PC-9 (cell line): ENCODE results near the gene DNASE2. TPM values are rescaled to one million over a fixed set of nuclear protein-coding genes. Genes with fewer than 3 reads are reported as not detected.

Experiments
- BruUV-seq: library from RNA; stranded (reverse); fragments of 400-500 nt; replicated peaks from 2 replicates; lab custom pipeline; 2021; lab: Mats Ljungman, UMichigan
- CTCF ChIA-PET: fragments of 300-600 bp; sonication (Branson Sonifier 250); formaldehyde crosslinking; loops from one replicate; lab custom pipeline; 2022; ENCODE audit warnings: antibody characterized with exemption; lab: Charles Lee
- POLR2A ChIA-PET: fragments of 300-600 bp; sonication (Branson Sonifier 250); formaldehyde crosslinking; loops from one replicate; lab custom pipeline; 2022; ENCODE audit warnings: antibody characterized with exemption; ENCODE audit not compliant: unreplicated experiment; lab: Charles Lee
- DNase-seq, 2 experiments: peaks; one replicate each; pipeline versions ENCODE4 v3.0.0 to v3.0.0-alpha.2; 2015 to 2022; ENCODE audit warnings: mixed read lengths in 1 of 2
- H2AFZ ChIP-seq: fragments of 200-600 bp; sonication (generic); 2 replicates; pipeline ENCODE4 v1.8.1; 2017; ENCODE audit warnings: antibody characterized with exemption
- H3F3A ChIP-seq: fragments of 200-600 bp; sonication (generic); 2 replicates; pipeline ENCODE4 v1.8.1; 2017; ENCODE audit warnings: antibody characterized with exemption, mild to moderate bottlenecking, low read depth; ENCODE audit not compliant: insufficient read depth
- H3K27ac ChIP-seq: fragments of 200-600 bp; sonication (generic); 2 replicates; pipeline ENCODE4 v1.6.1; 2016; ENCODE audit warnings: mixed run types
- H3K27me3 ChIP-seq: fragments of 200-600 bp; sonication (generic); 2 replicates; pipeline ENCODE4 v1.6.1; 2016; ENCODE audit warnings: low read depth, mixed run types; ENCODE audit not compliant: insufficient read depth
- H3K36me3 ChIP-seq: fragments of 200-600 bp; sonication (generic); 2 replicates; pipeline ENCODE4 v1.6.1; 2016; ENCODE audit warnings: low read depth, mixed run types
- H3K4me1 ChIP-seq: fragments of 200-600 bp; sonication (generic); replicated peaks from 2 replicates; pipeline ENCODE4 v1.6.1; 2016; ENCODE audit warnings: mixed run types; ENCODE audit not compliant: insufficient read depth
- H3K4me2 ChIP-seq: fragments of 200-600 bp; sonication (generic); 2 replicates; pipeline ENCODE4 v1.6.1; 2017; ENCODE audit warnings: mixed run types
- H3K4me3 ChIP-seq: fragments of 200-600 bp; sonication (generic); 2 replicates; pipeline ENCODE4 v1.6.1; 2016; ENCODE audit warnings: mixed run types
- H3K79me2 ChIP-seq: fragments of 200-600 bp; sonication (generic); 2 replicates; pipeline ENCODE4 v1.6.1; 2017; ENCODE audit warnings: low read depth, mixed run types
- H3K9me2 ChIP-seq: fragments of 200-600 bp; sonication (generic); 2 replicates; pipeline ENCODE4 v1.8.1; 2017; ENCODE audit warnings: mild to moderate bottlenecking; ENCODE audit not compliant: insufficient read depth
- H3K9me3 ChIP-seq: fragments of 200-600 bp; sonication (generic); 2 replicates; pipeline ENCODE4 v1.8.1; 2016; ENCODE audit warnings: low read depth; ENCODE audit not compliant: insufficient read depth
- H4K20me1 ChIP-seq: fragments of 200-600 bp; sonication (generic); 2 replicates; pipeline ENCODE4 v1.8.1; 2017; ENCODE audit not compliant: insufficient read depth
- EZH2 ChIP-seq: fragments of 200-600 bp; sonication (generic); IDR thresholded peaks from 2 replicates; pipeline ENCODE4 v1.8.0; 2017; ENCODE audit warnings: antibody characterized with exemption, low read depth
- intact Hi-C: fragments of 100-400 bp; cut with micrococcal nuclease; formaldehyde crosslinking; loops from one replicate; pipeline ENCODE4 v1.10.0; 2022; ENCODE audit not compliant: unreplicated experiment
- total RNA-seq: library from RNA; stranded (reverse); gene quantifications from 2 replicates; pipeline ENCODE4 v1.2.3, GENCODE V29; 2021
- TF ChIP-seq, protein P1 (sequence below): fragments of 200-600 bp; sonication (generic); conservative IDR thresholded peaks from 2 replicates; pipeline ENCODE4 v1.6.1; 2017; ENCODE audit warnings: mixed run types, antibody characterized with exemption, mild to moderate bottlenecking, moderate library complexity

Gene DNASE2
- total RNA-seq, 1 experiment from 2014 or later = 68.4 TPM

DNA sequence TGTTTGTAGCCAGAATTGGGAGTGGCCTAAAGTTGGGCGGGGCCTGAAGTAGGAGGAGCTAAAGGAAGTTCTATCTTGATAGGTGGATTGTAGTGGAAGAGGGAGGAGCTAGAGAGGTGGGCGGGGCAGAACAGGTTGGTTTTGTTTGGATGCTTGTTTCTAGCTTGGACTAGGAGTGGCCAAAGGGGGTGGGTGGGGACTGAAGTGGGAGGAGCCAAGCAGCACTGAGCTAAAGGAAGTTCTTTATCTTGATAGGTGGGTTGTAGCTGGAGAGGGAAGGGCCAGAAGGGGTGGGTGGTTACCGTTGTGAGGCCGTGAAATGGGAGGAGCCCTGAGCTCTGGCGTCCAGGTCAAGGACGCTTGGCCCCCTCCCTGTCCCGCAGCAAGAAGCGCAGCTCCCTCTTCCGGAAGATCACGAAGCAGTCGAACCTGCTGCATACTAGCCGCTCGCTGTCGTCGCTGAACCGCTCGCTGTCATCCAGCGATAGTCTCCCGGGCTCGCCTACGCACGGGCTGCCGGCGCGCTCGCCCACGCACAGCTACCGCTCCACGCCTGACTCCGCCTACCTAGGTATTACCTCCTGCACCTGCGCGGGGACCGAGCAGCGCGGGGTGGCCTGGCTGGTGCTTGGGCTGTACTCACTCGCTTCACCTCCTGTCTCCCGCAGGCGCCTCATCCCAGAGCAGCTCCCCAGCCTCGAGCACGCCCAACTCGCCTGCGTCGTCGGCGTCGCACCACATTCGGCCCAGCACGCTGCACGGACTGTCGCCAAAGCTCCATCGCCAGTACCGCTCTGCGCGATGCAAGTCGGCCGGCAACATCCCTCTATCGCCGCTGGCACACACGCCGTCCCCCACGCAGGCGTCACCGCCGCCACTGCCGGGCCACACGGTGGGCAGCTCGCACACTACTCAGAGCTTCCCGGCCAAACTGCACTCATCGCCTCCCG is 8.0 kb downstream of the DNASE2 start:
- H3K27me3 ChIP-seq = no peaks in the 10 kb centered on the region
- H3K27ac ChIP-seq = no peak overlapping the region
- peak overlapping the region; percentile 52; the same call in 1 of the 2 replicates for H2AFZ ChIP-seq
- H3K79me2 ChIP-seq = no peaks in the 10 kb centered on the region
- H3F3A ChIP-seq = peaks cover 26% of the 10 kb centered on the region
- H3K9me2 ChIP-seq = no peaks in the 10 kb centered on the region
- H3K9me3 ChIP-seq = no peaks in the 10 kb centered on the region
- ChIA-PET CTCF (interaction anchor here (0.6 to 1.1 kb wide), 3 partner anchors 9 to 123 kb away, joined by 4 to 14 read pairs (median 7); no protein-coding TSS in a partner anchor), POLR2A (interaction anchor here (0.6 kb wide), 1 partner anchor 86 kb away, joined by 3 read pairs; no protein-coding TSS in a partner anchor)
- no TSS peak for BruUV-seq
- H4K20me1 ChIP-seq = no peaks in the 10 kb centered on the region
- peak; percentile 70 to 93 for DNase-seq
- no peaks in the 10 kb centered on the region for H3K36me3 ChIP-seq
- intact Hi-C loops = no loop called here
- no peak for TF ChIP-seq EZH2
- TF ChIP-seq, protein P1, sequence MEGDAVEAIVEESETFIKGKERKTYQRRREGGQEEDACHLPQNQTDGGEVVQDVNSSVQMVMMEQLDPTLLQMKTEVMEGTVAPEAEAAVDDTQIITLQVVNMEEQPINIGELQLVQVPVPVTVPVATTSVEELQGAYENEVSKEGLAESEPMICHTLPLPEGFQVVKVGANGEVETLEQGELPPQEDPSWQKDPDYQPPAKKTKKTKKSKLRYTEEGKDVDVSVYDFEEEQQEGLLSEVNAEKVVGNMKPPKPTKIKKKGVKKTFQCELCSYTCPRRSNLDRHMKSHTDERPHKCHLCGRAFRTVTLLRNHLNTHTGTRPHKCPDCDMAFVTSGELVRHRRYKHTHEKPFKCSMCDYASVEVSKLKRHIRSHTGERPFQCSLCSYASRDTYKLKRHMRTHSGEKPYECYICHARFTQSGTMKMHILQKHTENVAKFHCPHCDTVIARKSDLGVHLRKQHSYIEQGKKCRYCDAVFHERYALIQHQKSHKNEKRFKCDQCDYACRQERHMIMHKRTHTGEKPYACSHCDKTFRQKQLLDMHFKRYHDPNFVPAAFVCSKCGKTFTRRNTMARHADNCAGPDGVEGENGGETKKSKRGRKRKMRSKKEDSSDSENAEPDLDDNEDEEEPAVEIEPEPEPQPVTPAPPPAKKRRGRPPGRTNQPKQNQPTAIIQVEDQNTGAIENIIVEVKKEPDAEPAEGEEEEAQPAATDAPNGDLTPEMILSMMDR = 0 out of 2 replicates have a peak, but pooled peaks have one; percentile 13
- peak overlapping the region; percentile 75 for H3K4me2 ChIP-seq
- no peaks in the 10 kb centered on the region for H3K4me1 ChIP-seq
- H3K4me3 ChIP-seq = peak overlapping the region; percentile 38; the same call in 1 of the 2 replicates

DNA sequence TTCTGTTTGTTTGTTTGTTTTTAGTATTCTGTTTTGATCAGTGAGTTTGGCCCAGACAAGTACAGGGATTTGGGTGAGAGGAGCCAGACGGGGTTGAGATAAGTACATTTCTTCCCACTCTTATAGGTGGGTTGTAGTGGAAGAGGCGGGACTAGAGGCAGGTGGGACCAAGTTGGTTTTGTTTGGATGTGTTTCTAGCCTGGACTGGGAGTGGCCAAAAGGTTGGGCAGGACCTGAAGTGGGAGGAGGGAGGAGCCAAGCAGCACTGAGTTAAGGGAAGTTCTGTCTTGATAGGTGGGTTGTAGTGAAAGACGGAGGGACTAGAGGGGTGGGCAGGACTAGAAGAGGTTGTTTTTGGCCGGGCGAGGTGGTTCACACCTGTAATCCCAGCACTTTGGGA is 9.0 kb downstream of the DNASE2 start:
- CTCF ChIA-PET = interaction anchor here (0.6 to 1.1 kb wide), 4 partner anchors 10 to 122 kb away, joined by 4 to 15 read pairs (median 10); no protein-coding TSS in a partner anchor
- H3K79me2 ChIP-seq = no peaks in the 10 kb centered on the region
- peak in 1 of 2 experiments; percentile 56 for DNase-seq
- no peaks in the 10 kb centered on the region for H3K9me2 ChIP-seq
- no peaks in the 10 kb centered on the region for H4K20me1 ChIP-seq
- no peak overlapping the region for H2AFZ ChIP-seq
- no peak overlapping the region; the same call in 1 of the 2 replicates for H3K4me3 ChIP-seq
- TF ChIP-seq, protein P1 = no peak
- no peak for TF ChIP-seq EZH2
- H3K4me2 ChIP-seq = peak overlapping the region; percentile 57
- intact Hi-C loops = no loop called here
- H3K27me3 ChIP-seq = no peaks in the 10 kb centered on the region
- H3F3A ChIP-seq = peaks cover 26% of the 10 kb centered on the region
- H3K9me3 ChIP-seq = no peaks in the 10 kb centered on the region
- H3K4me1 ChIP-seq = no peaks in the 10 kb centered on the region
- POLR2A ChIA-PET = interaction anchor here (0.6 kb wide), 1 partner anchor 88 kb away, joined by 3 read pairs; no protein-coding TSS in a partner anchor
- no TSS peak for BruUV-seq
- no peak overlapping the region for H3K27ac ChIP-seq
- no peaks in the 10 kb centered on the region for H3K36me3 ChIP-seq

DNA sequence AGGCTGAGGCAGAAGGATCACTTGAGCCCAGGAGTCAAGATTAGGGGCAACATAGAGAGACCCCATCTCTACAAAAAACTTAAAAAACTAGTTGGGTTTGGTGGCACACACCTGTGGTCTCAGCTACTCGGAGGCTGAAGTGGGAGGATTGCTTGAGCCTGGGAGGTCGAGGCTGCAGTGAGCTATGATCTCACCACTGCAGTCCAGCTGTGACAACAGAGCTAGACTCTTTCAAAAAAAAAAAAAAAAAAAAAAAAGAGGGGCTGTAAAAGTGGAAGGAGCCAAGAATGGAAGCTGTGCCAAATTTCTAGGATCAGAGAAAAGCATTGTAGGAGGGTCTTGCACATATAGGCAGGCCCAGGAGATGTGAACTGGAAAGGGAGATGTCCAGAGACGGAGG is 9.6 kb downstream of the DNASE2 start:
- no peaks in the 10 kb centered on the region for H3K9me3 ChIP-seq
- H3K27me3 ChIP-seq = no peaks in the 10 kb centered on the region
- peaks cover 26% of the 10 kb centered on the region for H3F3A ChIP-seq
- ChIA-PET CTCF (interaction anchor here (0.6 kb wide), 1 partner anchor 93 kb away, joined by 15 read pairs; no protein-coding TSS in a partner anchor), POLR2A (no interaction called here)
- BruUV-seq = no TSS peak
- H3K4me2 ChIP-seq = no peak overlapping the region
- H3K4me1 ChIP-seq = no peaks in the 10 kb centered on the region
- no peak for TF ChIP-seq EZH2
- TF ChIP-seq, protein P1 = no peak
- no peaks in the 10 kb centered on the region for H3K9me2 ChIP-seq
- H3K4me3 ChIP-seq = no peak overlapping the region
- DNase-seq = no peak
- intact Hi-C loops = no loop called here
- no peaks in the 10 kb centered on the region for H3K36me3 ChIP-seq
- H3K27ac ChIP-seq = no peak overlapping the region
- no peaks in the 10 kb centered on the region for H4K20me1 ChIP-seq
- H2AFZ ChIP-seq = no peak overlapping the region
- H3K79me2 ChIP-seq = no peaks in the 10 kb centered on the region
